HG03460 (cell line): ENCODE results near the gene CTNNBL1.
"Not testable (repeated sequence)": the region's sequence is repeated elsewhere in the genome, so short reads cannot be mapped to it uniquely, and the experiment has no call there.

Source experiments
- ATAC-seq: cut with Tn5 transposase; IDR thresholded peaks from one replicate; pipeline ENCODE4 v1.9.1; 2021; ENCODE audit not compliant: unreplicated experiment

The CTNNBL1 gene

DNA sequence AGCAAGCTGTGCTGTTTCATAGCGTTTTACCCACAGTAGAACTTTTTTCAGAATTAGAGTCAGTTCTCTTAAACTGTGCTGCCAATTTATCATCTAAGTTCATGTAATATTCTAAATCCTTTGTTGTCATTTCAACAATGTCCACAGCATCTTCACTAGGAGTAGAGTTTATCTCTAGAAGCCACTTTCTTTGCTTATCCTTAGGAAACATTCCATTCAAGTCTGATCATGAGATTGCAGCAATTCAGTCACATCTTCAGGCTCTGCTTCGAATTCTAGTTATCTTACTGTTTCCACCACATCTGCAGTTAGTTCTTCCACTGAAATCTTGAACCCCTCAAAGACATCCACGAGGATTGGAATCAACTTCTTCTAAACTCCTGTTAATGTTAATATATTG, 12.5 kb downstream of the CTNNBL1 start:
- no peak for ATAC-seq

DNA sequence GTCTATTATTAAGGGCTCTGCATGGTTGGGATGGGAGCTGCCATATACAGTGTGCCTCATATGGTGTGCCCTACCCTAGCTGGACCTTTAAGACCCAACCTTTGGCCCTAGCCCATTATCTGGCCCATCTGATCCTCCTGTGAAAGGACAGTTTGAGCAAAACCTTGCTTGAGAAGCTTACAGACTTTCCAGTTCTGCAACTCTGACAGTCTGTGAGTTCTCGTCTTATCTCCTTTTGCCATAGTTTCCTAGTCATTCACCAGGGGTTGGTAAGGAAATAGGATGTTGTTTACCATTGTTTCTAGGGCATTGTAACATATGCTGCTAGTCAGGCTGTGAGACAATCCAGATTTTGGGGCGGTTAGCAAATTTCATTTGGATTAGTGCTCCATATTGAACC, 17.2 kb downstream of the CTNNBL1 start:
- ATAC-seq: no peak

GRCh38 chr20:37711994-37712964, 18.4 kb downstream of the CTNNBL1 start:
- ATAC-seq: no peak

DNA sequence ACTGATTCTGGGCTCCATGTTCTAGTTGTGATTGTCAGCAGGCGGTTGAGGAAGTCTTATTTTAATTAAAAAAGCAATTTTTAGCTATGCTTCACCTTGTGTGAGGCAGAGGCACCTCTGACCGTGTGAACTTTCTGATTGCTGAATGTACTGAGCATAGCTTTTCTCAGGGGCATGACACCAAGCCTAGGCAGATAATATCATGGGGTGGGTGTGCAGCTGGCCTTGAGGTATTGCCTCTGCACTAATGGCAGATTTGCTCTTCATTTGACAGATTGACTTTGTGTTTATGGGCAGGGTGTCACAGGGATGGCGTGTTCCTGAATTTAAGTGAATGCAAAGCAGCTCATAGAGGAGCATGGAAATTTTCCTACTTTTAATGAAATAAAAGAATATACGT, 19.6 kb downstream of the CTNNBL1 start:
- ATAC-seq: no peak

DNA sequence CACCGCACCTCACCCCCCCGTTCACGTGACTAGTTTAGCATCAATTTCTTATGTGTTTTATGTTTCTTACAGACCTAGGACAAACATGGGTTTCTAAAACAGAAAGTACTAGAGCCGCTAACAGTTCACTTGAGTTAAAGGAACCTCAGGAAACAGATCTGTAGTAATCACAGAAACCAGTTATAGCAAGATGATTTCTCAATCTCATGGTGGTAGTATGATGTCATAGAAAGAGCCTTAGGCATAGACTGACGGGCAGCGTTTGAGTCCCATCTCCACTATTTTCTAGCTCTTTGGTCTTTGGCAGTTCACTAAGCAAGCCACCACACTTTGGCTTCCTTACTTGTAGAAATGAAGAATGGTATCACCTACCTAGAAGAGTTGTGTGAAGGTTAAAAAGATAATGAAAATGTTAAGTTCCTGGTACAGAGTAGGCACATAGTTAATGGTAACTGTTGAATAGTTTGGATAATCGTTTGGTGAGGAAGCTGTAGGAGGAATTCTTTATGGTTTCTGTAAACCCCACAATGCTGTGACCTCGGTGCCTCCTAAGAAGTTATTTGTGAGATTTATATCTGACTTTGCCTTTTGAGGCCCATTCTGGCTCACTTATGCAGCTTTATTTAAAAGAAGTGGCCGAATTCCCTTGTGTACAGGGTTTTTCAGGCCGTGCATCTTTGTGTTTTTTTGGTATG, 21.3 kb downstream of the CTNNBL1 start:
- ATAC-seq: no peak

GRCh38 chr20:37721751-37722150, 27.9 kb downstream of the CTNNBL1 start:
- ATAC-seq: no peak

- not testable (repeated sequence) for ATAC-seq
These were observed 28.5 kb downstream of the CTNNBL1 start for GRCh38 chr20:37722312-37722711.

GRCh38 chr20:37723668-37724067, 29.8 kb downstream of the CTNNBL1 start:
- ATAC-seq: no peak

- no peak for ATAC-seq
These were observed 31.3 kb downstream of the CTNNBL1 start for GRCh38 chr20:37725165-37725564.

GRCh38 chr20:37725855-37726254, 32.0 kb downstream of the CTNNBL1 start:
- ATAC-seq: no peak

DNA sequence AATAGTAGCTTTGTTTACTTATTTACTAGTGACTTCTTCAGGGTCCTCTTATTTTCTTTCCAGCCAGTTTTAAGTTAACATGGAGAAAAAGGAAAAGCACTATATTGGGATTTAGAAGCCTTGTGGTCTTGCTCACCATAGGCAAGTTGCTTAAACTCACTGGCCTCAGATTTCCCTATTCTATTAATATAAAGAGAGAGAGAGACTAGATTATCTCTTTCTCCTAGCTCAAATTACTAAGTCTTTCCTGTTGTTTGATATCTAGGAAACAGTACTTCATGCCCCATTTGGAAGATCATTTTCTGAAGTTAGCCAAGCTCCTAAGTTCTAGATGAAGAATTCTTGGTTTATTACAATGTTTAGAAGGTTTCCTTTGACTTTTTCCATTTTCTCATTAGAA, 32.5 kb downstream of the CTNNBL1 start:
- ATAC-seq: no peak

DNA sequence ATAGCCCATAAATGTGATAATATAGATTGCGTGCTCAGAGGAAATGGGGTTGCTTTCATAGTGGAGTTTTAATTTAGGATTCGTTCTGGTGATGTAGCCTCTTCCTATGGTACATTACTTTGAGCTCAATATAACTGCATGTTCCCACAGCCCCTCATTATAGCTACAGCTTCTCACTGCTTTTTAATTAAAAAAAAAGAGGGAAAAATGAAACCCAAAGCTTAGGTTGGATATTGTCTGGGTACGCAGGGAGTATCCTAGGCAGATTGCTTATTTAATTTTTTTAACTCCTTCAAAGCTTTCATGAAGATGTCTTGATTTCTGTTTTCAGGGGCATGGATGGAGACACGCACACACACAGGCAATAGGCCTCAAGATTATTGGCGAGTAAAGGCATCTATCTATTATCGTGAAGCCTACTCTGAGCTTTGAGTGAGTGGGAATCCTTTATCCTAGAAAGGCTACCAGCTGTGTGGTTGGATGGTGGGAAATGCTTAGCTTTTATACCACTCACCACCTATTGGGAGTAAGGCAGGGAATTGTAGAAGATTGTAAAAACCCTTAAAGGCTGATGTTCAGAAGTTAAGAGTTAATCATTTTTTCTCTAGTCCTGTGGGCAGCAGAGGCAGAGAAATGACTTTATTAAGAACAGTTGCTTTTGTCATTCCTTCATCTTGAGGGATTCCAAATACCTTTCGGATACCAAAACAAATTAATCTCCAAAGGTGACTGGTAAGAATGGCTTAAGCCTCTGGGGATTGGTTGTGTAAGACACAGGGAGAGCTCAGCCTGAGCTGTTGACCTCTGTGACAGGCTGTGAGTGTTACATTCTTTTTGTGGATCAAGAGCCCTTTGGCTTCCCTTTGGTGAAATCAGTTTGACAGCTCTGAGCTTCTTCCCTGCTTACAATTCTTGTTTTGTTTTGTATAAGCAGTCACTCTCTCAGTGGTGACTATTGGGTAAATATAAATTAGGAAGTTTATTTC, 33.4 kb downstream of the CTNNBL1 start:
- ATAC-seq: no peak

DNA sequence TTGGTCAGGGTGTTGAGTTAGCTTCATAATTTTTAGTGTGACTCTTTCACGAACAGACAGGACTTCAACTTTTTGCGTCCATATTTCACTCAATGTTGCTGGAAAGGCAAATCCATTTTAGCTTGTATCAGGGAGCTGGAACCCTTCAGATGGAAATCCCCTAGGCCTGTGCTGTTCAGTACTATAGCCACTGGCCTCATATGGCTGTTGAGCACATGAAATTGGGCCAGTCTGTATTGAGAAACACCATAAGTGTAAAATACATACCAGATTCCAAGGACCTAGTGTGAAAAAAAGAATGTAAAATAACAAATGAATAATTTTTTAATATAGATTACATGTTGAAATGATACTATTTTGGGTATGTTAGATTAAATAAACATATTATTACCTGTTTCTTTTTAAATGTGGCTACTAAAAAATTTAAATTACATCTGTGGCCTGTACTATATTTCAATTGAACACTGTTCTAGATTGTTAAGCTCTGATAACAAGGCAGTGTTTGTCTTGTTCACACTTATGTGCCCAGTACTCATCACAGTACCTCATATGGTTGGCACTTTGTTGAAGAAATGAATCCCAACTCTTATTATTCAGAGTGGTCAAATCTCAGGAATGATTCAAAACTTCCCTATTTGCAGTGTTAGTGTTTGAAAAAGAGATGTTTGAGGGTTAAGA, 34.3 kb downstream of the CTNNBL1 start:
- ATAC-seq: no peak

GRCh38 chr20:37728635-37728983, 34.8 kb downstream of the CTNNBL1 start:
- ATAC-seq: no peak

GRCh38 chr20:37729452-37729851, 35.6 kb downstream of the CTNNBL1 start:
- ATAC-seq: no peak

DNA sequence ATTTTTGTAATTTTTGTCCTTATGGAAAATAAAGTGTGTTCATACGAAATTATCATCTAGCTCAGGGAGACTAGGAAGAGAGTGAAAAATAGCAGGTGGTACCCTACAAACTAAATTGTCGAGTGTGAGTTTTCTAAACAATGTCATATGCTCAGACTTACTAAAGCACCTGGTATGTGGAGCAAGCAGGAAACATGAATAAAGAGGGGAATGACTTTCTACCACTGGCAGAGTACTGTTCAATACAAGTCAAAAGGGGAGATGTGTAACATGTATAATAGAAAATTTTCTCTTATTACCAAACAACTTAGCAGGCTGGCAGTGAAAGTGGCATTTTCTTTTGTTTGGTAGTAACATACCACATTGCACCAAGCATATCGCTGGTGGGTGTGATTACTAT, 36.1 kb downstream of the CTNNBL1 start:
- ATAC-seq: no peak

- ATAC-seq: no peak
These were observed 39.6 kb downstream of the CTNNBL1 start for GRCh38 chr20:37733416-37733815.

- ATAC-seq: no peak
These were observed 40.6 kb downstream of the CTNNBL1 start for GRCh38 chr20:37734228-37734985.

DNA sequence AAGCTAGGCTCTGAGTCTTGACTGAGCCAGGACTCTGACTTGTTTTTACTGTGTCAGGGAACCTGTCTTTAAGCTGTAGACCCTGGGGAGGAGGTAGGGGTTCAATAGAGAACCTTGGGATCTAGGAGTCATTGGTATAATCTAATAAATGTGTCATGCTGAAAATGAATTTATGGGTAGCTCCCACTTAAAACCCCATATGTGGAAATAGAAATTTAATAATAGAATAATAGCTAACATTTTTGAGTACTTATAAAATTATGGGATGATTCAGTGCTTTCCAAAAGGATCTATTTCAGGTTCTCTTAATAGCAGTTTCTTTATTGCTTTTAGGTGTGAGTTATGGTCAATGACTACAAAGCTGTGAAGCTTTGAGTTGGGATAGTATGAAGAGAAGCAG, 41.7 kb downstream of the CTNNBL1 start:
- no peak for ATAC-seq

GRCh38 chr20:37736132-37736531, 42.3 kb downstream of the CTNNBL1 start:
- ATAC-seq: no peak
